Thoracic aorta (tissue), 2 donors: ENCODE data around the gene TRIM22. TPM values are rescaled to one million over a fixed set of nuclear protein-coding genes. Genes with fewer than 3 reads are reported as not detected.

ENCODE experiments used
- ATAC-seq: fragments of 150-250 bp; one replicate; pipeline ENCODE4 v1.8.0; 2017; ENCODE audit warnings: low read depth; ENCODE audit not compliant: insufficient number of reproducible peaks, low FRiP score
- DNase-seq: peaks from one replicate; pipeline ENCODE4 v3.0.0-alpha.2; 2020; ENCODE audit warnings: low spot score
- H3K27ac ChIP-seq, 2 donors: fragments of 200-600 bp; sonication (generic); 1 replicate in 1 of 2; 2 replicates in 1 of 2; pipeline ENCODE4 v1.5.1; 2016; ENCODE audit warnings: mild to moderate bottlenecking in 2 of 2, moderate library complexity in 2 of 2
- H3K27me3 ChIP-seq: fragments of 200-600 bp; sonication (generic); replicated peaks from 2 replicates; pipeline ENCODE4 v1.6.0; 2016; ENCODE audit warnings: mild to moderate bottlenecking; ENCODE audit not compliant: insufficient read depth
- H3K36me3 ChIP-seq: fragments of 200-600 bp; sonication (generic); one replicate; pipeline ENCODE4 v1.5.1; 2016
- H3K4me1 ChIP-seq, 2 donors: fragments of 200-600 bp; sonication (generic); 1 replicate in 1 of 2; 2 replicates in 1 of 2; pipeline versions ENCODE4 v1.5.1 to v1.6.0; 2016; ENCODE audit warnings: low read depth in 2 of 2, mild to moderate bottlenecking in 1 of 2; ENCODE audit not compliant: control insufficient read depth in 1 of 2
- H3K4me3 ChIP-seq: fragments of 200-600 bp; sonication (generic); 2 replicates; pipeline ENCODE4 v1.5.1; 2016; ENCODE audit warnings: mild to moderate bottlenecking
- H3K9me3 ChIP-seq: fragments of 200-600 bp; sonication (generic); 2 replicates; pipeline ENCODE4 v1.5.1; 2016
- total RNA-seq, 2 donors: library from RNA; depleted of rRNA; stranded (reverse); fragments of >200 nt; gene quantifications; one replicate each; pipeline versions ENCODE4 v1.1.0 to v1.2.3, GENCODE V29; 2016
- TF ChIP-seq, protein P1 (sequence below): fragments of 200-600 bp; sonication (generic); IDR thresholded peaks from one replicate; pipeline ENCODE4 v1.5.1; 2019; ENCODE audit warnings: antibody characterized with exemption

TRIM22 gene
- total RNA-seq, 2 donors from 2014 or later, result 119 to 129 TPM

DNA sequence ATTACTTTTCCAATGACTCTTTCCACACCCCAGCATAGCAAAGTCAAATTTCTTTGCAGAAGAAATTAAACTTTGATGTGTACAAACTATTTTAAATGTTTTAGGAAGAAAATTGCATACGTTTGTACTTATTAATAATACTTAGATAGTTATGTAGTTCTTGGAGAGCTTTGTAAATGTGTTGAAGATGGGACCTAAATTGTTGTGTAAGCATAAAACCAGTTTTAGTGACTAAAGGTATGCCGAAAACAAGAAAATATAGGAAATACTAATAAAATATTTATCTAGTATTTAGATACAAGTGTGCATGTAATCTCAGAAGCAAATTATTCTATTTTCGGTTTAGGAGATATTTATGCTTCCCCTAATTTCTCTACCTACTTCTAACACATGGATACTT is 60.2 kb downstream of the TRIM22 start:
- Histone ChIP-seq H3K27ac (no peak overlapping the region), H3K4me1 (no peaks in the 10 kb centered on the region), H3K9me3 (no peaks in the 10 kb centered on the region), H3K4me3 (no peak overlapping the region), H3K27me3 (no peaks in the 10 kb centered on the region), H3K36me3 (no peaks in the 10 kb centered on the region)
- no peak for DNase-seq
- TF ChIP-seq, protein P1, sequence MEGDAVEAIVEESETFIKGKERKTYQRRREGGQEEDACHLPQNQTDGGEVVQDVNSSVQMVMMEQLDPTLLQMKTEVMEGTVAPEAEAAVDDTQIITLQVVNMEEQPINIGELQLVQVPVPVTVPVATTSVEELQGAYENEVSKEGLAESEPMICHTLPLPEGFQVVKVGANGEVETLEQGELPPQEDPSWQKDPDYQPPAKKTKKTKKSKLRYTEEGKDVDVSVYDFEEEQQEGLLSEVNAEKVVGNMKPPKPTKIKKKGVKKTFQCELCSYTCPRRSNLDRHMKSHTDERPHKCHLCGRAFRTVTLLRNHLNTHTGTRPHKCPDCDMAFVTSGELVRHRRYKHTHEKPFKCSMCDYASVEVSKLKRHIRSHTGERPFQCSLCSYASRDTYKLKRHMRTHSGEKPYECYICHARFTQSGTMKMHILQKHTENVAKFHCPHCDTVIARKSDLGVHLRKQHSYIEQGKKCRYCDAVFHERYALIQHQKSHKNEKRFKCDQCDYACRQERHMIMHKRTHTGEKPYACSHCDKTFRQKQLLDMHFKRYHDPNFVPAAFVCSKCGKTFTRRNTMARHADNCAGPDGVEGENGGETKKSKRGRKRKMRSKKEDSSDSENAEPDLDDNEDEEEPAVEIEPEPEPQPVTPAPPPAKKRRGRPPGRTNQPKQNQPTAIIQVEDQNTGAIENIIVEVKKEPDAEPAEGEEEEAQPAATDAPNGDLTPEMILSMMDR, result no peak
- ATAC-seq, result no peak

GRCh38 chr11:5753943-5754342 is 64.4 kb downstream of the TRIM22 start, which contains the start of gene OR52N4:
Gene OR52N4, plus strand, starts transcription at chr11:5754243. Its CDS starts 498 bp downstream, at chr11:5754741.
- Histone ChIP-seq H3K9me3 (no peaks in the 10 kb centered on the region), H3K36me3 (no peaks in the 10 kb centered on the region), H3K4me3 (no peak within 1 kb of the TSS), H3K27ac (no peak within 1 kb of the TSS), H3K4me1 (no peaks in the 10 kb centered on the region), H3K27me3 (no peaks in the 10 kb centered on the region)
- DNase-seq, result no peak
- no peak for ATAC-seq
- TF ChIP-seq, protein P1, result no peak

Other genes starting within 250 kb of the TRIM22 start
- not detected for gene OR51I1, start 248.3 kb upstream of the TRIM22 start, total RNA-seq
- not detected for gene OR51I2, start 240.5 kb upstream of the TRIM22 start, total RNA-seq
- not detected for gene OR52D1, start 201.1 kb upstream of the TRIM22 start, total RNA-seq
- 1 to 10 TPM in 1 of 2 donors, under 1 TPM in 1; 0.63 to 1.5 TPM for gene UBQLN3, start 179.8 kb upstream of the TRIM22 start, total RNA-seq
- gene UBQLNL, start 173.1 kb upstream of the TRIM22 start, total RNA-seq, result 1 to 10 TPM in 1 of 2 donors, under 1 TPM in 1; 0.56 to 1.4 TPM
- gene OR52H1, start 141.2 kb upstream of the TRIM22 start, total RNA-seq, result 1 to 10 TPM in 1 of 2 donors, under 1 TPM in 1; 0.81 to 2.0 TPM
- gene OR52B6, start 108.9 kb upstream of the TRIM22 start, total RNA-seq, result not detected
- 1 to 10 TPM; 3.0 to 6.5 TPM for gene TRIM6, start 93.2 kb upstream of the TRIM22 start, total RNA-seq
- gene TRIM34, start 64.8 kb upstream of the TRIM22 start, total RNA-seq, result 1 to 10 TPM; 6.9 to 7.7 TPM
- 10 to 100 TPM; 35.5 to 36.4 TPM for gene TRIM5, start 4.7 kb upstream of the TRIM22 start, total RNA-seq
- under 1 TPM; 0.27 to 0.49 TPM for gene OR56B1, start 46.7 kb downstream of the TRIM22 start, total RNA-seq
- not detected for gene OR52N4, start 64.5 kb downstream of the TRIM22 start, total RNA-seq
- gene OR52N5, start 93.6 kb downstream of the TRIM22 start, total RNA-seq, result not detected
- gene OR52N1, start 101.5 kb downstream of the TRIM22 start, total RNA-seq, result under 1 TPM in 1 of 2 donors, not detected in 1; 0.42 TPM
- not detected for gene OR52N2, start 119.1 kb downstream of the TRIM22 start, total RNA-seq
- not detected for gene OR52E6, start 152.1 kb downstream of the TRIM22 start, total RNA-seq
- not detected for gene OR52E8, start 167.9 kb downstream of the TRIM22 start, total RNA-seq
- not detected for gene OR52E4, start 190.8 kb downstream of the TRIM22 start, total RNA-seq
- gene OR52E5, start 203.4 kb downstream of the TRIM22 start, total RNA-seq, result not detected